CD4-positive, alpha-beta T cell treated with Interleukin-17A for 1 hour (primary cell): Measurements from ENCODE around the gene ATAT1.

Experiments used
- DNase-seq: peaks from one replicate; pipeline ENCODE4 v3.0.0-alpha.2; 2020

Gene ATAT1

DNA sequence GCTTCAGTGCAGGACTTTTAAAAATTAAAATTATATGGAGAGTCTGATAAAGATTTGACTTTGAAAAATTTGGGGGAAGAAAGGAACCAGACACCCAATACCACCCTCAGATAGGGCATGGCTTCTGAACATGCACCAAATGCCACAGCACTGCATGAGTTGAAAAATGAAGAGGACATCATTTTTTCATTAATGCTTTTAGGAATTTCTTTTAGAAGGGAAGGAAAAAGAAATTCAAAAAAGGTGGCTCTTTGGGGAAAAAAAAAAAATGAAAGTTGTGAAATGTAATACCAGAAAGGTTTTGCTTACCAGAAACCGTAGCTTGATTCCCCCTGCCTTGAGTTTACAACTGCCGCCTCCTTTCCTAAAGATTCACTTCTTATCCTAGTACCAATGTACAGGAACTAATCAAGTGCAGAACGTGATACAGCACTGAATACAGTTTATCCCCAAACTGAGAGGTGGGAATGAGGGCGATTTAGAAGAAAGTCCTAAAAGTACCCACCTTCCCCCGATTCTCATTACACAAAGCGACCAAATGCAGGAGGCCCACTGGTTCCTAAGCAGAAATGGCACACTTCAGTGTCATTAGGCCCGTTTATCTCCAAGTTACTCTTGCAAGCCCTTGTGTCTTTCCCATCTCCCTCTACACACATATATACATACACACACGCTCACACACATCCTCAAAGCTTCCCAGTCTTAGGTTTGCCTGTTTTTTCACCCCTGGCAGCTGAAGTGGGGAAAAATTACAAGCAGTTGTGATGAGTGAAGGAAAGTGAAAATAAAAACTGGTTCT lies 12.4 kb upstream of the ATAT1 start:
- peak; percentile 52 for DNase-seq

DNA sequence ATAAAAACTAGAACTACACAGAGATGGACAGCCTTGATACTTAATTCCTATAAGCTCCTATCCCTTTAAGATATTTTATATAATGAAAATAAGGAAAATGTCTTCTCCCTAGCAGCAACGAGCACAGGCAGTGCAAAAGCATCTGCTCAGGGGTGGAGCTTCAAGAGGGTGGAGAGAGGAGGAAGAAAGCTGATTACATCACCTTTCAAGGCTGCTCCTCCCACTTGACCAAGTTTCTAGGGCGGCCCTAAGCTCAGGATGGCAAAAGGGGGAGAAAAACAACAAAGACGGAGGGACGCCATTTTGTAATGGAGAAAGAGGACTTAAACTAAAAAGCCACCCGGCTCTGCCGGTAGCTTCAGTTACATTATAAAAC lies 11.8 kb upstream of the ATAT1 start:
- DNase-seq = peak; percentile 97

DNA sequence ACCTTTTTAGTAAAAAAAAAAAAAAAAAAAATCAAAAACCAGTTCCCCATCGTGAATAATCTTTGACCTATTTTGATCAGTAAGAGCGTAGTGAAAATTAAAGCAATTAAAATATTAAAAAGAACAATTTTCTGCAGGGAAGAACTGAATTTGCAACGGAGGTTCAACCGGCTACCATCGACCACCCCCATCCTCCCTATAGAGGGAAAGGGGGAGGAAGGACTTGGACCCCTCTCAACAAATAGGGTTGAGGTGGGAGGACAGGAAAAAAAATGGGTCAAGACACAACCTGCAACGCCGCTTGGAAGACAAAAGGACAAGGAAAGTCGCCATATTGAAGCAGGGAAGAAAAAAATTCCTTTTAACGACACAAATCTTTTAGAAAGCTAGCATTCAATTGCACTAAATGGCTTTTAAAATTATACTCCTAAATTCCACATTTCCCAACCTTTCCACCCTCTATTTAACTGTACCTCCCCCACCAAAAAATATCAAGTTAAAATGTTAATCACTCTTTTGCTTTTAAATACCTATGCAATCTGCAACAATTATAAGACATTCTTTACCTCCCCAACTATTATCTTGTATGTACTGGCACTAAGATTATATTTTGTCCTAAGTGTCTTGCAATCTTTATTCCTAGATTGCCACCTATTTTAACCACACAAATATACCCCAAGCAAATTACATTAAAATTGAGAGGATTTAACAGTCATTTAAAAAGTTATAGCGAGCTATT lies 11.3 kb upstream of the ATAT1 start:
- peak; percentile 73 for DNase-seq

DNA sequence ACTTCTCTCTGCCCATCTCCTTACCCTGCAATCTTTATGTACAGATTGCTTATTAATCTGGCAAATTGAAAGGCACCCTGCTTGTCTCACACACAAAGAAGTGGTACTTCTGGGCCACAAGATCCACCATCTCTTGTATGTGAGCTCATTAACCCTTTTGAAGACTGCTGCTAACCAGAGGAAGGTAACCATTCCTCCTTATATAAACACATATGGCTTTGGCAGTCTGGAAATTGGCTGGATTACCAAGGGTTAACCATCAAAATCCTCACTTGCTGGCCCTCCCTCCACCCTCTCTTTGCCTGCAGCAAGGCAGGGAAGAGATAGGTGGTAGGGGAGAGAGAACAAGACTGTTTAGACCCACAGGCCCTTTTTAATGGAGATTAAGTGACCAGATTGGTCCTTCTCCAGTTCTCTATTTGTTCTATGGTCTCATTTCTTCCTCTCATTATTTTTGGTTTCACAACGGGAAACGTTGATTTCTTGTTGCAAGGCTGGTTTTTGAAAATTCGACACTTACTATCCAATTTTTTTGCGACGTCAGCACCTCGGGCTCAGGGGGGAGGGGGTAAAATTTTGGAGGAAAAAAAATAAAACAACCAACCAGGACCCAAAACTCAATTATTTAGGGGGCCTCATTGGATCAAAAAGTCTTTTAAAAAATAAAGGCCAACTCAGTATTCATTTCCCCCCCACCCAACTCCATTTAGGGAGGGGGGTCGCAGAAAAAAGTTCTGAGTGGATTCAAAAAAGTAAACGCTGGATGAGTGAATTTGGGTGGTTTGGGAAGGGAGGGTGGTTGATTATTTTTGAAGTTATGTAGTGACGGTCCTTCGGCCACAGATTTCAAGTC lies 10.5 kb upstream of the ATAT1 start:
- peak; percentile 78 for DNase-seq

DNA sequence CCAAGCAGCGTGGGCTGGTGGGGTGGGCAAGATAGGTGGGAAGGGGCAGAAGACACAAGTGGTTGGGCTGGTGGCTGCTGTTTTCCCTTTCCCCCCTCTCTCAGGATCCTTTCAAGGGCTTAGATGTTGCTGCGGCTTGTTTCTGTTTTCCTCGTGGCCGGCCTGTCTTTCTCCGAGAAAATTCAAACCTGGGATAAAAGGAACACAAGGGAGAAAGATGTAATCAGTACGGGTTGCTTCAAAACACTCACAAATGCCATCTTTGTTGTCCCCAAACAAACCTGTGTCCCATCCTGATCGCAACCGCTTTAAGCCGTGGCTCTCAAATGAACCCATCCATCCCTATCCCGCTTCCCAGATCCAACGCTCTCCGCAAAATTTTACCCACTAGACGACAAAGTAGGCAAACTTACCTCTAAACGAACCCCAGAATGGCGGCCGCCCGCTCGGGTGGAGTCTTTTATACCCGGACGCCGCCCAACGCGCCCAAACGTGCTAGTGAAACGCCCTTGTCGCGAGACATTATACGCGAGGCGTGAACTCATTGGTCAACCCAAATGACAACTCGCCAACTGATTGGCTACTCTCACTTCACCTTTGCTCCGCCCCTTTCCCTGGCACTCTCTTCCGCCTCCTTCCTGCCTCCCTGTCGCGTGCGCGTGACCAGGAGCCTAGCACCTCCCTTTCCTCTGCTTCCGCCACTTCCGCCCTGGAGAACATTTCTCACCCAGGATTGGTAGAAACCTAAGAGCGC lies 9.7 kb upstream of the ATAT1 start, which contains the start of gene PPP1R10:
Gene PPP1R10, minus strand, starts transcription at position 433 of the 754 bp plus-strand sequence. CDS start 7,299 bp downstream, outside the sequence.
- peak; percentile 100 for DNase-seq

DNA sequence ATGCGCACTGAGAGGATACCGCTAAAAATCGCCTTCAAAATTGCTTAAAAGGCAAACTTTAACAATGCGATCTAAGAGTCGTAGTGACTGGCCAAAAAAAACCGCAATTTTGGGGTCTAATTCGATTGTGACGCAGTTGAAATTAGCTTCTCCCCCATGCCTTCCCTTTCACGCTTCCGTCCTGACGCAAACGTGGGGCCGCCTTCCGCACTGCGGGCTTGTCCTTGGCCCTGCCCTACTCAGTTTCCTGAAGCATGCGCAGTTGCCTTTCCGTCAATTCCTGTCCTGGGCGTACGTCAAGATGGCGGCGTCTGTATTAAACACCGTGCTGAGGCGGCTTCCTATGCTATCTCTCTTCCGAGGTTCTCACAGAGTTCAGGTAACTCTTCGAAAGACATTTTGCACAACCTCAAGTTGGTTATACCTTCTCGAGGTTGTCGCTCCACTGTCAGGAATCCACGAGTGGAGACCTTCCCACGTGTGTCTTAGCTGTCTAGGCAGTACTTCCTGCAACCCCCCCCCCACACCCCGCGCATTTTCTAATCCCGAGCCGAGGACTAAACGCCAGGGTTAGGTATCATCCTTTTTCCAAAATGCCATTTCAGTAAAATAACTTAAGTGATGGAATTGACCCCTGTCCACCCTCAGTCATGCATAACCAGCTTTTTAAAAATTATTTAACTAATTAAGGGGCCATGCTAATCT lies 9.0 kb upstream of the ATAT1 start, which contains the start of gene MRPS18B:
Gene MRPS18B, plus strand, starts transcription at position 276 of the 705 bp plus-strand sequence. Its CDS starts 26 bp downstream, at position 302.
- peak; percentile 99 for DNase-seq

DNA sequence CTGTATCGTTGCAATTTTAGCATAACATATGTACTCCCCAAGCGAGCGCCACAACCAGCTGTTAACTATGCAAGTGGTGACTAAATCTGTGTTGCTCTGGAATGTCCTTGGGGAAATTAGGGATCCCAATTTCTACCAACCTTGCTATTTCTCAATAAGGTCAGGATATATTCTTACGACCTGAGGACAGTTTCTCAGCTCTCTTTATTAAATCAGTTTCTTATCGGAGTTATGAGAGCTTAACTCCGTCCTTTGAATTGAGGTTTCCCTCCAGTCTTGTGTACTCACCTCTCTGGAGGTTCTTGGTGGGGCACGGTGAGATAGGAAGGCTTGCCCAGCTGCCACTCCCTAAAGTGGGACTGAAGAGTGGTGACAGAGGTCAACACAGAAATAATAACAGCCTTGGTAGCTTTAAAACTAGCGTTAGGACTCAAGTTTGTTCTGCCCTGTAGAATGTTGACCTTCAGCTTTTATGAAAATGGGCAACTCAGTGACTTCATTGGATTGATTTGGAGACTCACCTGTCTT lies 8.3 kb upstream of the ATAT1 start:
- DNase-seq = peak; percentile 12

DNA sequence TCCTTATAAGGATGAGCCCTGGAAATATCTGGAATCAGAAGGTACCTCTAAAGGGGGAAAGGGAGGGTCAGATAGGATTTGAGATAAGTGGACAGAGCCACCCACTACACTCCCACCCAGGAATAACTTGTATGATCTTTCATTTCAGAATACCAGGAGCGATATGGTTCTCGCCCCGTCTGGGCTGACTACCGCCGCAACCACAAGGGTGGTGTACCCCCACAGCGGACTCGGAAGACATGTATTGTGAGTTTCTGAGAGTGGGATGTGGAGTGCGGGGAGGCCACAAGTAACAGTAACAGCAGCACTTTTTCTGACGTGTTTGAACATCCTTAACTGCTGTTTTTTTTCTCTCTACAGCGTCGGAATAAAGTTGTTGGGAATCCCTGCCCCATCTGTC lies 7.1 kb upstream of the ATAT1 start:
- DNase-seq = no peak

DNA sequence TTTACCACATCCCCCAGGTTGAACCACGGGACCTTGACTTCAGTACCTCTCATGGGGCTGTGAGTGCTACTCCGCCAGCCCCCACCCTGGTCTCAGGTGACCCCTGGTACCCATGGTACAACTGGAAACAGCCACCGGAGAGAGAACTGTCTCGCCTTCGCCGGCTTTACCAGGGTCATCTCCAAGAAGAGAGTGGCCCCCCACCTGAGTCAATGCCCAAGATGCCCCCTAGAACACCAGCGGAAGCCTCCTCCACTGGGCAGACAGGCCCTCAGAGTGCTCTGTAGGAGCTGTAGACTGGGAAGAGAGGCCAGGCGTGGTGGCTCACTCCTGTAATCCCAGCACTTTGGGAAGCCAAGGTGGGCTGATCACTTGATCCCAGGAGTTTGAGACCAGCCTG lies 1.2 kb upstream of the ATAT1 start:
- DNase-seq = no peak

DNA sequence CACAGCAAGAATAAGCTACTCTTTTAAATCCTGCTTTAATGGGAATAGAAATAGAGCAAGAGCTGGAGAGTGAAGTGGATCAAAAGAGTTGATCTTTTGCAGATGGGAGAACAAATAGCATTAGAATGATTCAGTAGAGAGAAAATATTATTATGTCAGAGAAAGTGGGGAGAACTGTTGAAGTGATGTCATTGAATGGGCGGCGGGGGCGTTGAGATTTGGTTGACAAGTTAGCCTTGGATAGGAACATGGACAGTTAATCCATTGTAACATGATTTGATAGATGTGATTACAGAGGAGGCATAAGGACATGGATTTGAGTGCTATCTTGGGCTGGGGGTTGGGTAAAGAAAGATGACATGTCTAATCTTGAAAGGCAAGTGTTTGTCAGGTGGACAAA lies 9.2 kb downstream of the ATAT1 start:
- no peak for DNase-seq

DNA sequence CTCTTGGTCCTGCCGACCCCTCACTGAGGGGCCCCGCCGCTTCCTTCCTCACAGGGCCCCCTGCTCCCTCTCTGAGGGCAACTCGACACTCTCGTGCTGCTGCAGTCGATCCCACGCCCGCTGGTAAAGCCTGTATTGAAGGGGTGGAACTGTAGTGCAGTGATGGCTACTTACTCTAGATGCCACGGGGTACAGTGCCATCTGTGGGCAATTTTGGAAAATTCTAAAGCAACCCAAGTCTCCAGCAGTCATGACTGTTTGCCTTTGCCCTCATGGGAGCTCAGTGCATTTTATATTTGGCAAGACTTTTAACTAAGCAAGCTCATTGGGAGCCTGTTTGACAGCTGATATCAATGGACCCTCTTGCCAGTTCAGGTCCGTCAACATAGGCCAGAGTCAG lies 13.8 kb downstream of the ATAT1 start:
- DNase-seq = no peak

DNA sequence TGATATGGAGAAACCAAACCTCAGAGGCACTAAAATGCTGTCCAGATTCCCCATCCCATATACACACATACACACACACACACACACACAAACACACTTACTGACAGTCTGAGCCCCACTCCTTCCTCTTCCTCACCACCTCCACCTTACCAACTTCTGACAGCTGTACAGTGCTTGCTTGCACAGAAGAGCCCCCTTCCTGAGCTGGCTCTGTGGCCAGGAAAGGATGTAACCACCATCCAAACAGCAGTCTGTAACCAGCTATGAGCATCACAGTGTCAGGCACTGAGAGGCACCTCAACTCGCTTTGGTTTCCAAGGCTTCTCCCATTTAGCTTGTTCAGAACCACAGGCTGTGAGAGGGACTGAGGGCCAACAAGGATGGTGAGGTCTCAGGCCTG lies 14.4 kb downstream of the ATAT1 start:
- no peak for DNase-seq

DNA sequence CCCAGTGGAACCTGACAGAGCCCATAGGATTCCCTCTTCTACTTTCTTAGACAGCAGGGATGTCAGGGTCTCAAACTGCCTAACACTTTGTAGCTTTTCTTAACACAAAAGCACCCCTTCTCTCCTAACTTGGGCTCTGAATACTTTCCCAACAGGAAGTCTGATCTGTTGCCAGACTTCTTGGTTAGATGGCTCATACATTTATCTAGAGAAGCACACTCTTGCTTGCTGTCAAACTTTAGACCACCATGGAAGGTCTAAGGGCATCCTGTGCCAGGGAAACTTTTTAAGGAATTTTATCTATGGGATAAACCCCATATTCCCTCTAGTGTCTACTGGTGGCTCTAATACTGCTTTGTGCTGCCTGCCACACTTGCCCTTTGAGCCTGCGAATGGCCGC lies 17.0 kb downstream of the ATAT1 start:
- no peak for DNase-seq

DNA sequence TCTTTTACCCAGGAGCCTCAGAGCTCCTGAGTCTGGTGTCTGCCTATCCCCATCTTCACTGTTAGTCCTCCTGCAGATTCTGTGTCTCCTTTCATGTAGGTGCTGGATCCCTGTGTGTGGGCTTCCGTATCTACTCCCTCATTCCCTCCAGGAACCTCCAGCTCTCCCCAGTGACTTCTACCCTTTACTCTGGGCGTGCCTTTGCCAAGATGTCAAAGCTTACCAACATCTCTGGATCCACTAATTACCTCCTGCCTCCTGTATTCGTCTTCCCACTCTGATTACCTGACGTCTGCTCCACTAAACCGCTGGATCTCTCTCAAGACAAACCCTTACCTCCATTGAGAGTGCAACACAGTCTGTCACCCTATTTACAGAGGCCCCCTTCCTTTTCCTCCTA lies 18.1 kb downstream of the ATAT1 start:
- DNase-seq = no peak

DNA sequence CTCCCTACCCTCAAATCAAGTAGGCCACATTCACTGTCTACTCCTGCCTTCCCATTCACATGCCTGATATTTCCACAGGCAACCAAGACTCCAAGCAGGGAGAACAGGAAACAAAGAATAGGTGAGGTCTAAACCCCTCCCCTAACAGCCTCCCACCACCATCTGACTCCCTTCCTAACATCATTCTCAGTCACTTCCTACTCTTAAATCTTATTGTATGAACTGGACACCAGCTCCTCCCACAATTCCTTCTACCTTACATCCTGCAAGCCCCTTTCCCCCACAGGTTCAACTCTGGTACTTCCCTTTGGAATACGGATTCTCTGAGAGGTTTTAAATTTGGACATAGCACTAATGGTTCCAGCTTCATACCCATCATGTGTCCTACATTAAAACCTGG lies 19.3 kb downstream of the ATAT1 start:
- no peak for DNase-seq

DNA sequence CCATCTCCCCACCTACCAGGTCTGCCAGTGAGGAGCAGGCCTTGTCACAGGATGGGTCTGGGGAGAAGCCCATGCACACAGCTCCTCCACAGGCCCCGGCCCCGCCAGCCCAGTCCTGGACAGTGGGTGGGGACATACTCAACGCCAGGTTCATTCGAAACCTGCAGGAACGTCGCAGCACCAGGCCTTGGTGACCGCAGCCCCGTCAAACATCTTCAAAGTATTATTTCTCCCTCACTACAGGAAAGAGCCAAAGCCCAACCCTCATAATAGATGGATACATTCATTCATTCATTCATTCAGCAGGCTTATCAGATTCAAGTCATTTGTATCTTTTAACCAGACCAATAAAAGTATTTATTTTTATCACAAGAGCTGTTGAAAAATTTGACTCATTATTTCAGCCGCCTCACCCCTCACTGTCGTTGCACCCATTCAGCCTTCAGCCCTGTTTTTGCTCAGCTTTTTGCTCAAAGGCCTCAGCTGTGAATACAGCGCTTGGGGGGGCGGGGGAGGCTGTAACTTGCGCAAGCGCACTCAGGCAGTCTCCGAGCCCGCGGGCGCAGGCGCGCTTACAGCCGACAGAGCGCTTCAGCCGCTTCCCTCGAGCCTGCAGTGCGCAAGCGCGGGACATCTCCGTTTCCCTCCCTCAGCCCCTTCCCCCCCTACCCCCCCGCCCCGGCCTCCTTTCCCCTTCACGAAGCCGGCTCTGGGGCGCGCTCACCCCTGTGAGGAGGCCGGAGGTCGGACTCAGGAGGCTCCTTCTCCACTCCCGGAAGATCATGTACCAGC lies 20.0 kb downstream of the ATAT1 start, which contains the start of gene C6orf136:
Gene C6orf136, plus strand, starts transcription at position 684 of the 792 bp plus-strand sequence. Its CDS starts 99 bp downstream, at position 783.
- DNase-seq = peak; percentile 95

DNA sequence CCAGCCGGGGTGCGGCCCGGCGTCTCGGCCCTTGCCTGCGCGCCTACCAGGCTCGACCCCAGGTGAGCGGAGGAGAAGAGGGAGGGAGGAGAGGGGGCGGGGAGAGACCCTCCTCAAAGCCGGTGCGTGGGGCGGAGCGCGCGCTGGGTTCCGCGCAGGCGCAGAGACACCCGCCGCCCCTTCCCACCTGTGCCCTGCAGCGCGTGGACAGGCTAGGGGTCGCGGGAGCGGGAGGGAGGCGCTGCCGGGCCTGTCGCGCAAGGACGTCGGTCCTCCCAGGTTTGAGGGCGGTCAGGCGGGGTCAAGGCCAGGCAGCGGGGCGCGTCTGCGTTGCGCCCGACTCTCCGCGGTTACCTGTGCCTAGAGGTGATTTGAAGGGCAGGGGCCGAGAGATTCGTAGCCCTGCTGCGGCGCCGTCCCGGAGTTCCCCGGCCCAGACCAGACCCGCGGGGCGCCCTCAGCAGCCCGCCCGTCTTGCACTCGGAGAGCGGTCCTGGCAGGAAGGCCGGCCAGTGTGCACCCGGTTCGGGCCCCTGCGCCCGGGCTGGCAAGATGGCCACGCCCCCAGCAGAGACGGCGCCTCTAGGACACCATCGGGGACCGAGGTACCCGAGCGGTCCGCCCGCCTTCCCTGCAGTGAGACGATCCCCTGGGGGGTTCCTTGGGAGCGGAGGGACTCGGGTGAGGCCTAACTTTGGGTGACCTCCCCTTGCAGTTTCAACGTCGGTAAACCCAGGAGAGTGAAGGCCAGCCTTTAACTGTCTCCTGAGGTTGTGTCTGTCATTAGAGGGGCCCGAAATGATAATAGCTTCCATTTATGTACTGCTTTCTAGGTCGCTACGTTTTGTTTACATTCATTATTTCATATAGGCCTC lies 20.8 kb downstream of the ATAT1 start:
- peak; percentile 76 for DNase-seq

DNA sequence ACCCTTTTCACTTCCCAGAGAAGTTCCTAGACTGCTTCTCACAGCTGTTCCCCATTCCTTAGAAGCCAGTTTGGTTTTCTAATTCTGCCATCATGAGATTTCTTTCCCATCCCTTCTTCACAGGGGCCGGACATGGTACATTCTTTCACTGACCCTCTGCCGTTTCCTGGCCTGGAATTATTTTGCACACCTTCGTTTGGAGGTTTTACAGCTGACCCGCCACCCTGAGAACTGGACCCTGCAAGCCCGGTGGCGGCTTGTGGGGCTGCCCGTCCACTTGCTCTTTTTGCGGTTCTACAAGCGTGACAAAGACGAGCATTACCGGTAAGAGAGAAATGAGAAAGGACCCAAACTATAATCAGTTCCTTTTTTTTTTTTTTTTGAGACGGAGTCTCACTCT lies 24.5 kb downstream of the ATAT1 start:
- no peak for DNase-seq
